Subcutaneous adipose tissue (tissue), 4 donors: ENCODE results near the gene CTBP2. TPM values are rescaled to one million over a fixed set of nuclear protein-coding genes. Genes with fewer than 3 reads are reported as not detected.

Experiments
- CTCF ChIP-seq: fragments of 450-650 bp; IDR thresholded peaks from one replicate; pipeline ENCODE4 v1.5.1; 2016; ENCODE audit warnings: low read depth, mild to moderate bottlenecking, control low read depth, antibody characterized with exemption, moderate library complexity
- total RNA-seq, 4 donors: library from RNA; depleted of rRNA; stranded (reverse); fragments of >200 nt; gene quantifications; one replicate each; pipeline ENCODE4 v1.1.0, GENCODE V29; 2016

CTBP2 gene
- total RNA-seq, 4 donors from 2014 or later: 22.3 to 52.2 (median 42.5) TPM

GRCh38 chr10:125177641-125178640 is 17.6 kb upstream of the CTBP2 start:
- no peak for TF ChIP-seq CTCF

- TF ChIP-seq CTCF: no peak
These were observed 15.4 kb upstream of the CTBP2 start for GRCh38 chr10:125175807-125176206.

- TF ChIP-seq CTCF: no peak
These were observed 14.0 kb upstream of the CTBP2 start for GRCh38 chr10:125174360-125174759.

- TF ChIP-seq CTCF: no peak
These were observed 12.3 kb upstream of the CTBP2 start for GRCh38 chr10:125172694-125173093.

- no peak for TF ChIP-seq CTCF
These were observed 11.3 kb upstream of the CTBP2 start for GRCh38 chr10:125171402-125172306.

GRCh38 chr10:125169915-125170314 is 9.6 kb upstream of the CTBP2 start:
- no peak for TF ChIP-seq CTCF

- no peak for TF ChIP-seq CTCF
These were observed 8.9 kb upstream of the CTBP2 start for GRCh38 chr10:125169279-125169678.
